GM12801 (cell line): ENCODE results near the gene DSCAM.

Source experiments
- CTCF ChIP-seq: IDR thresholded peaks from one replicate; pipeline ENCODE4 v1.5.1; 2011; ENCODE audit warnings: control low read depth; ENCODE audit not compliant: insufficient read length; ENCODE audit errors: extremely low read depth

Gene DSCAM

GRCh38 chr21:40299451-40299850 lies 547.5 kb downstream of the DSCAM start:
- no peak for TF ChIP-seq CTCF

- no peak for TF ChIP-seq CTCF
Observed at GRCh38 chr21:40294345-40294744, 552.6 kb downstream of the DSCAM start.

GRCh38 chr21:40291560-40291959 lies 555.4 kb downstream of the DSCAM start:
- no peak for TF ChIP-seq CTCF

GRCh38 chr21:40284409-40284808 lies 562.5 kb downstream of the DSCAM start:
- no peak for TF ChIP-seq CTCF

- no peak for TF ChIP-seq CTCF
Observed at GRCh38 chr21:40282912-40283886, 563.8 kb downstream of the DSCAM start.

GRCh38 chr21:40278345-40278744 lies 568.6 kb downstream of the DSCAM start:
- no peak for TF ChIP-seq CTCF

- TF ChIP-seq CTCF = no peak
Observed at GRCh38 chr21:40276001-40276400, 571.0 kb downstream of the DSCAM start.
